Measurements from ENCODE around the gene CEP290.

Gene CEP290, protein sequence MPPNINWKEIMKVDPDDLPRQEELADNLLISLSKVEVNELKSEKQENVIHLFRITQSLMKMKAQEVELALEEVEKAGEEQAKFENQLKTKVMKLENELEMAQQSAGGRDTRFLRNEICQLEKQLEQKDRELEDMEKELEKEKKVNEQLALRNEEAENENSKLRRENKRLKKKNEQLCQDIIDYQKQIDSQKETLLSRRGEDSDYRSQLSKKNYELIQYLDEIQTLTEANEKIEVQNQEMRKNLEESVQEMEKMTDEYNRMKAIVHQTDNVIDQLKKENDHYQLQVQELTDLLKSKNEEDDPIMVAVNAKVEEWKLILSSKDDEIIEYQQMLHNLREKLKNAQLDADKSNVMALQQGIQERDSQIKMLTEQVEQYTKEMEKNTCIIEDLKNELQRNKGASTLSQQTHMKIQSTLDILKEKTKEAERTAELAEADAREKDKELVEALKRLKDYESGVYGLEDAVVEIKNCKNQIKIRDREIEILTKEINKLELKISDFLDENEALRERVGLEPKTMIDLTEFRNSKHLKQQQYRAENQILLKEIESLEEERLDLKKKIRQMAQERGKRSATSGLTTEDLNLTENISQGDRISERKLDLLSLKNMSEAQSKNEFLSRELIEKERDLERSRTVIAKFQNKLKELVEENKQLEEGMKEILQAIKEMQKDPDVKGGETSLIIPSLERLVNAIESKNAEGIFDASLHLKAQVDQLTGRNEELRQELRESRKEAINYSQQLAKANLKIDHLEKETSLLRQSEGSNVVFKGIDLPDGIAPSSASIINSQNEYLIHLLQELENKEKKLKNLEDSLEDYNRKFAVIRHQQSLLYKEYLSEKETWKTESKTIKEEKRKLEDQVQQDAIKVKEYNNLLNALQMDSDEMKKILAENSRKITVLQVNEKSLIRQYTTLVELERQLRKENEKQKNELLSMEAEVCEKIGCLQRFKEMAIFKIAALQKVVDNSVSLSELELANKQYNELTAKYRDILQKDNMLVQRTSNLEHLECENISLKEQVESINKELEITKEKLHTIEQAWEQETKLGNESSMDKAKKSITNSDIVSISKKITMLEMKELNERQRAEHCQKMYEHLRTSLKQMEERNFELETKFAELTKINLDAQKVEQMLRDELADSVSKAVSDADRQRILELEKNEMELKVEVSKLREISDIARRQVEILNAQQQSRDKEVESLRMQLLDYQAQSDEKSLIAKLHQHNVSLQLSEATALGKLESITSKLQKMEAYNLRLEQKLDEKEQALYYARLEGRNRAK (N-terminal part only)

DNA sequence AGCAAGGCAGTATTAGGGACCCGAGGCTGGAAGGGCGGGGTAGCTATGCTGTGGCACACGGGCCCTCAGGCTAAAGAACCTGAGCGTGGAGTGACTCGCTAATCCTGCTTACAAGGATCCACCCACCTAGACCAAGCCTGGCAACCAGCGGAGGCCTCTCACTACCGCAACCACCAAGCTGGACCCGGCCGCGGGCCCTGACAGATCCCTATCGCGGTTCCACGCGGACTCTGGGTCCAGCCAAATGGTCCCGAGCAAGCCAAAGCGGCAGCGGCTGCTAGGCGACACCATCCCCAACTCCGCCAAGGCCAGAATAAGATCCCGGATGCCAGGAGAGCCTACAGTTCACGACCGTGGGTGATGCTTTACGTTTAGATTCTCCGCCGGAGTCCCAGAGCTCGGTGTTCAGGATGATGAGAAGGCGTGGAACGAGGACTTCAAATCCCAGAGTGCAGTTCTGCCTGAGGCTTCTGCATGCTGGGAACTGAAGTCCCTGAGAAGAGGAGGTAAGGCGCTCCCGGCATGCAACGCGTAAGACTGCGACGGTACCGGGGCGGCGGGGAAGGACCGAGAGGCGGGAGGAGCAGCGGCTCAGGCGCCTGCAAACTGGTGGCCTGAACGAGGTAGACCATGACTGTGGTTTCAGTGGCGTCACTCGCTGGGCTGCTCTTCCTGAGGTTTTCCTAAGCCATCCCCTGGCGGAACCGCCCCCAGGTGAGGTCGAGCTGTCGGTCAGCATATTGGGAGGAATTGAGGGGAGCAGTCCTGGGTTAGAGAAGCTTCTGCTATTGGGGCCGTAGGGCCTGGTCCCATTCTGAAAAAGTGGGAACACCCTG, at the start of gene CEP290, which contains the start of gene TMTC3:
TSS of gene CEP290 (minus strand) at position 315 of the 836 bp plus-strand sequence. CDS start 781 bp downstream, outside the sequence.
TSS of gene TMTC3 (plus strand) at position 534 of the 836 bp plus-strand sequence. CDS start 6,009 bp downstream, outside the sequence.
- peak; percentile 86 to 88 for DNase-seq (ENCODE audit: low read depth in 2 of 2)

DNA sequence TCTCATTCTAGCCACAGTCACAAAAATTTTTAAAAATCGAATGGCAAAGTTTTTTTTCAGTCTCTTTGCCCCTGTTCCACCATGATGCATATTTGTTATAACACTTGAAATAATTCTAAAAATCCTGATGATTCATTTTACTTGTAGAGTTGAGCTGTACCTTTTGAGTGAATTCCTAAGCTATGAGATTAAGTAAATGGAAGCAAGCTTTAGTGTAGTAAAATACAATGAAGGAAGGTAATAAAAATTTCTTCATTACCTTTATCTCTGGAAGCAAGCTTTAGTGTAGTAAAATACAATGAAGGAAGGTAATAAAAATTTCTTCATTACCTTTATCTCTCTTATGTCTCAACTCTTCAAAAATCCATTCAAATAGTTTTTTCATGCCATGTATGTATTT, 46.3 kb upstream of the CEP290 start:
- no peak for DNase-seq (ENCODE audit: low read depth in 2 of 2)

DNA sequence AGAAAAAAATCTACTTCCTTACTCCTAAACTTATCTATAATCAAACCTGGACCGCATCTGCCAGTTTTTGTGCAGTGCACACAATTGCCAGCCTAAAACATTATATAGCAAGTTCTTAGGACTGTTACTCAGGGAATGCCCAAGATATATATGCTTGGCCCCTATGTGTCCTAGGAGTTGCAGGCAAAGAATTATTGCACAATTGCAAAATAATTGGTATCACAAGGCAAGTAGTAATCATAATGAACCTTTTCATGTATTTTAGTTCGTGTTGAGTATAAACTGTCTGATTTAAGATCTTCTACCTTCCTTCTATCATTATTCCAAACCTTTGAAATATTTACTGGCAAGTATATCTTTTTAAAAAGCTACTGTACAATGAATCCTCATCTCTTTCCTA, 45.7 kb upstream of the CEP290 start:
- no peak for DNase-seq (ENCODE audit: low read depth in 2 of 2)

DNA sequence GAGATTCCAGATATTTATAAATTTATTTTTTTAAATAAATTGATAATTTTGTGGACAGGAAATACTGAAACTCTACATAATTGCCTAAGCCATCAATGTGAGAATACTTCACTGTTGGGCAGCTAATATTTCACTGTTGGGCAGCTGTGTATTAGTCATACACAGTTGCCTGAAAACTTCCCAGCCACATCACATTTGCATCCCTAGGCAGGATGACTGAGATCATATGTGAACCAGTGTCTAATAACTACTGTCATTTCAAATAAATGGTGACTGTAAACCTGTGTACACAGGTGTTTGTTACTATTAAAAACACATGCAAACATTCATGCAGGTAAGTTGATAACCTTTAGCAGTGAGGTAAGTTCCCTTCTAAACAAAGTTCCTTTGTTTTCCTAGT, 44.1 kb upstream of the CEP290 start:
- DNase-seq (ENCODE audit: low read depth in 2 of 2): no peak

DNA sequence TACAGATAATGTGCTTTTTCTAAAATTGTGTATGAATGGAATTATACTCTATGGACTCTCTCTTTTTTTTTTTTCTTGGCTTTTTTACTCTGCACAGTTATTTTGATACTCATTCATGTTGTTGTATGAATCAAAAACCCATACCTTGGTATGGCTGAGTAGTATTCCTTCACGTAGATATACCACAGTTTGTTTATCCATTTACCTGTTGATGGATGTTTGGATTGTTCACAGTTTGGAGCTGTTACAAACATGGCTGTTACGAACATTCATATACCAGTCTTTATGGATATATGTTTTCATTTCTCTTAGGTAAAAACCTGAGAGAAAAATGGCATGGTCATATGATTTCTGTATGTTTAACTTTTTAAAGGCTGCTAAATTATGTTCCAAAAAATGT, 43.4 kb upstream of the CEP290 start:
- no peak for DNase-seq (ENCODE audit: low read depth in 2 of 2)

DNA sequence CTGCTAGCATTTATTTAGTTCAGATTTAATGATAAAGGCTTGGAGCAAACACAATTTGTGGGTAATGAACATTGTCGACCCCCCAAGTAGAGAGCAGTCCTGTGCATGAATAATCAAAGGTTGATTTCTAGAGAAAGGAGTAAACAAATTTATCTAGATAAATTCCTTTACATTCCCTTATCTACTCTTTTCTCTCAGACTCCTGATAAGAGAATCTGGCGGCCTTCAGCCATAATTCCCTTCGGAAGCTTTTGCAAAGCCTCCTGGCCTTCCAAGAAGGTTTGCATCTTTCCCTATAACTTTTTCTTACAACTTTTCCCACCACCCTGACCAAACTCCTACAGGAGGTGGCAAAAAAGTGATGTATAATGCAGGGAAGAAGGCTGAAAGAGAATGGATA, 42.3 kb upstream of the CEP290 start:
- no peak for DNase-seq (ENCODE audit: low read depth in 2 of 2)

DNA sequence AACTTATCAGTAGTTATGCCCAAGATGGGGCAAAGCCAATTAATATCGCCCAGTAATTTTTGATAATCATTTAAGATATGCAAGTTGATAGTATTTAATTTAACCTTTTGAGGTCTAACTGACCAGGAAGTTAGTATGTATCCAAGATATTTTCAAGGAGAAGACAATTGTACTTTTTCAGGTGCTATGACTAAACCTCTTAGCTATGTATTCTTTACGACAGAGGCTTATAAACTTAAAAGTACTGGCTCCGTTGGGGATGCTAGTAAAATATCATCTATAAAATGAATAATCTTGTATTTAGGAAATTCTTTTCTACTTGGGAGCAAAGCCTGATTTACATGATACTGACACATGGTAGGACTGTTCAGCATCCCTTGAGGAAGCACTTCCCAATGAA, 40.5 kb upstream of the CEP290 start:
- no peak for DNase-seq (ENCODE audit: low read depth in 2 of 2)

DNA sequence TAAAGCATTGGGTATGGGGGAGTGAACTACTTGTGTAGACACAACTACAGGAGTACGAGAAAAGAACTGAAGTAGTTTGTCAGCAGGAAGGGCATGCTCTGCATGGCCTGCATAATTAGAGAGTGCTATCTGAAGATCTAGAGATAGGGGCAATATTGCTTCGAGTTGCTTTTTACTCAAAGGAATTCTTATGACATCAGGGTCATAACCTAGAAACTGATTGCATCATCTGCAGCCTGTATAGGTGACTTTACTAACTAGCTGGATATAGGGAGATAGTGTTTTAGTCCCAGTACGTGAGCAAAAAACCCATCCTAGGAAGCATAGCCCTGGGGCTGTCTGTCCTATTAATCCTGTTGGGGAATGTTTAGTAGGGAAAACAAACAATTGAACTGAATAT, 40.0 kb upstream of the CEP290 start:
- DNase-seq (ENCODE audit: low read depth in 2 of 2): no peak

DNA sequence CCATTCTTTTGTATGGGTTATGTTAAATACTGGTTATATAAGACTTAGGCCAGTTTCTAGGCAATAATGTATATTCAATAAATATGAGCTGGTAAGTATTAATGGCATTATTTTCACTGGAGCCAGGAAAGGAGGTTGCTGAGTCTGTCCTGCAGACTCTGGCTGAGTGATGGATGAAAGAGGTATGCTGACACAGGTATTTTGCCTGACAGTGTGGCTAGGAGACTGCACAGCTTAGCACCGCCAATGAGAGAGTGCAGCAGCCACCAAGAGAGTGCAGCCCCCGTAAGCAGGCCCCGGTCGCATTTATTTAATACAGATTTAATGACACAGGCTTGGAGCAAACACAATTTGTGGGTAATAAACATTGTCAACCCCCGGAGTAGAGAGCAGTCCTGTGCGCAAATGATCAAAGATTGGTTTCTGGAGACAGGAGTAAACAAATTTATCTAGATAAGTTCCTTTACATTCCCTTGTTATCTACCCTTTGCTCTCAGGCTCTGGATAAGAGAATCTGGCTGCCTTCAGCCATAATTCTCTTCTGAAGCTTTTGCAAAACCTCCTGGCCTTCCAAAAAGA, 37.6 kb upstream of the CEP290 start:
- no peak for DNase-seq (ENCODE audit: low read depth in 2 of 2)

DNA sequence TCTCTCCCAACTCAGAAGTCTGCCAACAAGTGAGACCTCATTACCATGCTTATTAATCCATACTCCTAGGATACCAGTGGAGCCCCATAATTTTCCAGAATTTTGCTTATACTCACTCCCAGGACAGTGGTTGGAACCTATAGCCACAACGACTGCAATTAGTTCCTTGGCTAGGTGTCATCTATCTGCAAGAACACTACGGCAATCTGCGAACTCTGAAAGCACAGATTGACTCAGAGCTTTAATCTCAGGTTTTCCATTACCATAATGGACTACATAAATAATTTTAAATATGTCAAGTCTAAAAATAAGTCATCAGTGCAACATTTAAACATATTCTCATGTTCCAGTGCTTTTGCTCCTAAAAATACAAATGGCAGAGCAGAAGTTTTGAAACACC, 33.7 kb upstream of the CEP290 start:
- DNase-seq (ENCODE audit: low read depth in 2 of 2): no peak

DNA sequence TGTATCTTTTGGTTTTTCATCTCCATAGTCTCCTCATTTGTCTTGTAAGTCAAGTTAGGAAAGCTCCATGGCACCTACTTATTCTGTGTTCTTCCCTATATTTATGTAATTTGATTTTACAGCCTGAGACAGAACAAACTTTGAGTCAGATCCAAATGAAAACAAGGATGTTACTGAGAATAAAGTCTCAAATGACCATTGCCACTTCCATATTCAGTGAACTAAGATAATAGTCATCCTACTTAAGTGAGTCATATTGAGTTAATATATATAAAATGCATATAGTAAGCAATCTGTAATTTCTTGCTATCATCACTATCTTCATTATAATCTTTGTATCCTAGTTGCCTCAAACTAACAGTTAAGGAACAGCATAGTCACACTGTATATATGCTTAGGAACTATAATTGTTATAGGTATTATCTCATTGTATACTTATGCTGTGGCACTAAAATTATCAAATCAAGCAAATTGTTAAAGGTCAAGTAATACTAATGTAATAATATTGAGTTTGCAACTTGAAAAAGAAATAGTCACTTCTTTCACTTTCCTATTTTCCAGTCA, 31.0 kb upstream of the CEP290 start:
- no peak for DNase-seq (ENCODE audit: low read depth in 2 of 2)

DNA sequence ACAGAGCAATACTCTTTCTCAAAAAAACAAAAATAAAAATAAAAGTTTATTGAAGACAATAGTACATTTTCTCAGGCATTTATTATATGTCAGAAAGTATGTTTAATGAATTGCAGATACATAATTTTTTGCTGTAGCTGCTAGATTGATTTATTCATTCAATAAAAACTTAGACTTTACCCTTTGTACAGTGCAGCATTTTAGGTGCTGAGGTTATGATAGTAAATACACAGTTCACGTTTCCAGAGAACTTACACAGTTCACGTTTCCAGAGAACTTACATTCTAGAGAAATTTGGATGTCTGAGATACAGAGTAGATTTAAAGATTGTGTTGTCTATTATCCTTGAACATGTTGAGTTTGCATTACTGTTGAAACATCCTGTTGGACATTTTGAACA, 25.5 kb upstream of the CEP290 start:
- DNase-seq (ENCODE audit: low read depth in 2 of 2): no peak

DNA sequence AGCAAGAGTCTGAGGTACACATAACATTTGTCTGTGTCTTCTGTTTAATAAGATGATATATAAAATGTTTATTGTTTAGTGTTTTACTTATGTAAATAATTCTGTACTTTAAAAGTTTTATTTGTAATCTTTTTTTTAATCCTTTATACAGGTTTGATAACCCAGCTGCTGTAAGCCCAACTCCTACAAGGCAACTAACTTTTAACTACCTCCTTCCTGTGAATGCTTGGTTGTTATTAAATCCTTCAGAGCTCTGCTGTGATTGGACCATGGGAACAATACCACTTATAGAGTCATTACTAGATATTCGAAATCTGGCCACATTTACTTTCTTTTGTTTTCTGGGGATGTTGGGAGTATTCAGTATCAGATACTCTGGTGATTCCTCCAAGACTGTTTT, 24.3 kb upstream of the CEP290 start:
- no peak for DNase-seq (ENCODE audit: low read depth in 2 of 2)

DNA sequence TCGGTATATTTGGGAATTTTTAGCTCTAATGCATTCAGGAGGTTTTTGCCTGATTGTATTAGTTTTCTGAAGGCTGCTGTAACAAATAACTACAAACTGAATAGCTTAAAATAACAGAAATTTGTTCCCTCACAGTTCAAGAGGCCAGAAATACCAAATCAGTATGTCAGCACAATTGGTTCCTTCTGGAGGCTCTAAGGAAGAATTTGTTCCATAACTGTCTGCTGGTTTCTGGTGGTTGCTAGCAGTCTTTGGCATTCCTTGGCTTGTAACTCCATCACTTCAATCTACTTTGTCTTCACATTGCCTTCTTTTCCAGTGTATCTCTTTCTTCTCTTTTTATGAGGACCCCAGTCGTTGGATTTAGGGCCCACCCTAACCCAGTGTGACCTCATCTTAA, 21.5 kb upstream of the CEP290 start:
- no peak for DNase-seq (ENCODE audit: low read depth in 2 of 2)

DNA sequence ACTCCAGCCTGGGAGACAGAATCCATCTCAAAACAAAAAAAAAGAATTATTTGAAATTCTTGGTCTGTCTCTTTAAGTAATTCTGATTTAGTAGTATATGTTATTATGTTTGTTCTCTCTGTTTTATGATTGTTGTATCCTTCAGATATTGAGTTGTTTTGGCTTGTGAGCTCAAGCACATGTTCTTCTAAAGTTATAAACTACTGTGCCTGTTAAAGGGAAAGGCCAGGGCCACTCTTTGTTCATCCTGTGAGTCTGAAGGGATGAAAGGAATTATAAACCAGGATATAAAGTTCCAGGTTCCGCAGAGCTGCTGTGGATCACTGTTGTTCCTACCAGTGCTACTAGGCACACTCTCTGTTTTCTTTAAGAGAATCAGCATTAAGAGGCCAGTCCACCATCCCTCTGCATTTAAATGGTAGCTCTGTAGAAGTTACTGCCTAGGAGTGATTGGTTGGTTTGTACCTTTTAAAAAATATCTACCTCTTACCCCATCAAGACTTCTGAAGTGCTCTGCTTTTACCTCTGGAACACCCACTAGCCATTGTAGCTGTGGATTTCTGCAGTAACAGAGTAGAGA, 14.3 kb upstream of the CEP290 start:
- no peak for DNase-seq (ENCODE audit: low read depth in 2 of 2)

DNA sequence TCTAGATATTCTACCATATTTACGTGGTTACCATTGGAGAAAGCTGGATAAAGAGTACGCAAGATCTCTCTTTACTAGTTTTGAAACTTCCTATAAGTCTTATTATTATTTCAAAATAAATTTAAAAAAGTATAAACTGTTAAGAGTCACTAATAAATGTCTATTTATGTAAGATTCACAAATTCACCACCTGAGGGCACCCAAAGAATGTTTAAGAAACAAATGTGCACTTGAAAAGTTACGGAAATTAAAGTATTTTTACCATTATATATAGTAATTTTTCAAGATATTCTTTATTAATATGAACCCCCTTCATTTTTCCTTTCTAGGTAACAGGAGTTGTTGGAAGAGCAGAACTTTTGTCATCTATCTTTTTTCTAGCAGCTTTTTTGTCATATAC, 12.1 kb upstream of the CEP290 start:
- no peak for DNase-seq (ENCODE audit: low read depth in 2 of 2)

DNA sequence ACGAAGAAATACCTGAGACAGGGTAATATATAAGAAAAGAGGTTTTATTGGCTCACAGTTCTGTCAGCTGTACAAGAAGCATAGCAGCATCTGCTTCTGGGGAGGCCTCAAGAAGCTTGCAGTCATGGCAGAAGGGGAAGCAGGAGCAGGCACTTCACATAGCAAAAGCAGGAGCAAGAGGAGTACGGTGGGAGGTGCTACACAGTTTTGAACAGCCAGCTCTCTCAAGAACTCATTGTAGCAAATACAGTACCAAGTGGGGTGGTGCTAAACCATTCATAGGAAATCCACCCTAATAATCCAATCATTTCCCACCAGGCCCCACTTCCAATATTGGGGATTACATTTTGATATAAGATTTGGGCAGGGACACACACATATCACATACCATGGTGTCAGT, 8.2 kb upstream of the CEP290 start:
- no peak for DNase-seq (ENCODE audit: low read depth in 2 of 2)

DNA sequence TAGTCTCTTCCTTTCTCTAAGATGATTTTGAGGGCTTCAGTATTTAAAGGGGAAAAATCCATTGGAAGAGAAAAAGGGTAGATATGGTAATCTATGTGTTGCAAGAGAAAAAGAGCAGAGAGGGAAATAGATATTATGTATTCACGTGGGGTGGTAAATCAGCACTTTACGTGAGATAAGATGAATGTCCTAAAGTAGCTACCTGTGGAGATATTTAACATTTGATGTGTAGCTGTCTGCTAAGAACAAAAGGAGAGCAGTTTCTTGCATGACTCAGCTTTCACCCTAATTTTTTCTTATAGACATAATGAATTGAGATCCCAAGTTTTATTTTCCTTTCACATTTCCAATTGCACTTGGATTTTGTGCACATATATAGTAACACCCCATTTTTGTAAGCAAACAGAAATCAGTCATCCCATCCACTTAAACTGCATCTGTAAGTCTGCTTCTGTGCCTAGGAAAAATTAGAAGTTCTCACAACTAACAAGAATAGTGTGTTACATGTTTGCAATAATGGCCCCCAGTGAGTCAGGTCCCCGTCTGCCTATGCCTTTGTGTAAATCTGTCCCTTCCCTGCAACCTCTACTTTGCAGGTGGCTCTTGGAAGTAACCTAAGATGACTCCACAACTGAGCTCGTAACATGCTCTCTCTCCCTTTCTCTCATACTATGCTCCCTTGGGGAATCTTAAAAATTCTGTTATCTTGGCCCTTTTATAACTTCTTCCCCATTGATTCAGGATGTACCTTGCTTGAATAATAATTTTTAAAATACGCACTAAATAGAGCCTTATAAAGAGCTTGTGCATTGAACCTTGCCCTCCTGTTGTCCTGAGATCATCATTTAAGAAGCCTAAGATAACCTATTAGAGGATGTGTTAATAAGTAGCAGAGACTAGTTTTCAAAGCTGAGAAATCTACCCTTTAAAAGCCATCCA, 3.9 kb upstream of the CEP290 start:
- no peak for DNase-seq (ENCODE audit: low read depth in 2 of 2)

Measured in stimulated activated CD4-positive, alpha-beta T cell treated with anti-CD3 and anti-CD28 coated beads, Interleukin-15, amount 100 ng/mL, for 48 hours (primary cell).